Thyroid gland (tissue), 4 donors: ENCODE measurements around the gene ODAD3.

ENCODE experiments used
- CTCF ChIP-seq, 6 experiments: fragments of 200-600 bp in 3 of 6; fragments of 450-650 bp in 3 of 6; sonication (generic) in 3 of 6; IDR thresholded peaks; one replicate each; pipeline ENCODE4 v1.5.1; 2016 to 2019; ENCODE audit warnings: antibody characterized with exemption in 6 of 6, mild to moderate bottlenecking in 2 of 6, inconsistent platforms in 1 of 6, moderate library complexity in 1 of 6
- POLR2A ChIP-seq, 2 donors: fragments of 450-650 bp; IDR thresholded peaks; one replicate each; pipeline ENCODE4 v1.6.1; 2017; ENCODE audit warnings: antibody characterized with exemption in 2 of 2, mild to moderate bottlenecking in 2 of 2, moderate library complexity in 1 of 2

- TF ChIP-seq CTCF (IDR thresholded peaks at IDR 0.05) = no peak
- no peak for TF ChIP-seq POLR2A (IDR thresholded peaks at IDR 0.05)
Observed at GRCh38 chr19:11390359-11390758, 44.6 kb downstream of the ODAD3 start.
